Keratinocyte (primary cell): ENCODE measurements around the gene MLLT3. TPM values are rescaled to one million over a fixed set of nuclear protein-coding genes. Genes with fewer than 3 reads are reported as not detected.

Experiments used
- DNase-seq: peaks from one replicate; pipeline ENCODE4 v3.0.0-alpha.2; 2011; ENCODE audit warnings: low read depth, missing footprints, low spot score
- FAIRE-seq: peaks from 2 replicates; lab custom pipeline; 2011; peaks lifted over from hg19 to GRCh38; lab: Jason Lieb, UNC
- H2AFZ ChIP-seq: 2 replicates; pipeline ENCODE4 v1.6.0; 2012; ENCODE audit warnings: low read length, control low read depth, inconsistent platforms; ENCODE audit not compliant: control insufficient read depth
- H3K27ac ChIP-seq: 2 replicates; pipeline ENCODE4 v1.5.1; 2011; ENCODE audit warnings: low read length; ENCODE audit not compliant: control insufficient read depth, insufficient read depth
- H3K27me3 ChIP-seq: 3 replicates; pipeline ENCODE4 v1.6.0; 2011; ENCODE audit warnings: low read length; ENCODE audit not compliant: control insufficient read depth, insufficient read depth; ENCODE audit errors: extremely low read depth
- H3K36me3 ChIP-seq, 2 experiments: 2 replicates in 1 of 2; 3 replicates in 1 of 2; pipeline ENCODE4 v1.5.1; 2011; ENCODE audit warnings: low read length in 2 of 2, mild to moderate bottlenecking in 1 of 2; ENCODE audit not compliant: control insufficient read depth in 2 of 2, insufficient read depth in 2 of 2; ENCODE audit errors: extremely low read depth in 1 of 2
- H3K4me1 ChIP-seq: 3 replicates; pipeline ENCODE4 v1.5.1; 2011; ENCODE audit warnings: low read length; ENCODE audit not compliant: control insufficient read depth, insufficient read depth; ENCODE audit errors: extremely low read depth
- H3K4me2 ChIP-seq: 3 replicates; pipeline ENCODE4 v1.6.0; 2011; ENCODE audit warnings: low read depth, low read length; ENCODE audit not compliant: control insufficient read depth, insufficient read depth; ENCODE audit errors: extremely low read depth
- H3K4me3 ChIP-seq, 3 experiments: fragments of 200-600 bp in 1 of 3; sonication (generic) in 1 of 3; 2 replicates in 2 of 3; 3 replicates in 1 of 3; pipeline ENCODE4 v1.5.1; 2011 to 2016; ENCODE audit warnings: low read length in 3 of 3, mild to moderate bottlenecking in 3 of 3, control low read depth in 2 of 3, inconsistent platforms in 1 of 3, low read depth in 1 of 3, mixed read lengths in 1 of 3, mixed run types in 1 of 3, moderate library complexity in 1 of 3; ENCODE audit not compliant: control insufficient read depth in 2 of 3, insufficient read depth in 2 of 3; ENCODE audit errors: extremely low read depth in 1 of 3
- H3K79me2 ChIP-seq: 2 replicates; pipeline ENCODE4 v1.6.0; 2012; ENCODE audit warnings: low read length; ENCODE audit not compliant: control insufficient read depth, insufficient read depth
- H3K9ac ChIP-seq: 3 replicates; pipeline ENCODE4 v1.6.0; 2011; ENCODE audit warnings: low read length; ENCODE audit not compliant: control insufficient read depth, insufficient read depth; ENCODE audit errors: extremely low read depth
- H3K9me1 ChIP-seq: 3 replicates; pipeline ENCODE4 v1.6.0; 2011; ENCODE audit warnings: low read length; ENCODE audit not compliant: control insufficient read depth, insufficient read depth; ENCODE audit errors: extremely low read depth
- H3K9me3 ChIP-seq: 2 replicates; pipeline ENCODE4 v1.5.1; 2012; ENCODE audit warnings: low read depth, low read length; ENCODE audit not compliant: control insufficient read depth
- H4K20me1 ChIP-seq: 3 replicates; pipeline ENCODE4 v1.6.0; 2011; ENCODE audit warnings: low read length; ENCODE audit not compliant: control insufficient read depth, insufficient read depth; ENCODE audit errors: extremely low read depth
- CTCF ChIP-seq, 3 experiments: IDR thresholded peaks in 1 of 3; conservative IDR thresholded peaks in 1 of 3; optimal IDR thresholded peaks in 1 of 3; 2 replicates in 2 of 3; 3 replicates in 1 of 3; pipeline versions ENCODE3 to v1.5.1; 2011; ENCODE audit warnings: low read length in 3 of 3, mild to moderate bottlenecking in 3 of 3, moderate library complexity in 2 of 3, control low read depth in 1 of 3, inconsistent platforms in 1 of 3; ENCODE audit not compliant: insufficient read depth in 2 of 3; ENCODE audit errors: extremely low read depth in 1 of 3
- EZH2 ChIP-seq: IDR thresholded peaks from one replicate; pipeline ENCODE4 v1.6.1; 2012; ENCODE audit warnings: inconsistent platforms, mild to moderate bottlenecking, low read length, moderate library complexity
- dilution Hi-C: fragments of 300-500 bp; cut with MboI; formaldehyde crosslinking; loops from one replicate; pipeline ENCODE4 v1.7.0; 2020; ENCODE audit warnings: low sequenced_read_pairs; ENCODE audit not compliant: extremely low pct_ligation_motif_present
- polyA plus RNA-seq, 5 experiments: library from polyadenylated mRNA; depleted of rRNA in 3 of 5; stranded (reverse) in 3 of 5; stranded (forward) in 1 of 5; unstranded in 1 of 5; fragments of >200 nt; gene quantifications; 1 replicate in 1 of 5; 2 replicates in 3 of 5; 3 replicates in 1 of 5; pipeline versions ENCODE4 v1.2.1 to v1.2.3, GENCODE V29; 2011 to 2012; ENCODE audit warnings: missing spikeins in 2 of 5, low read depth in 1 of 5, low replicate concordance in 1 of 5

The MLLT3 gene
- polyA plus RNA-seq, 1 donor (not counting 4 experiments of a cell fraction or from before 2014, with no cell fraction given): 17.0 TPM

- H3K4me3 ChIP-seq: no peak overlapping the region
- H3K27me3 ChIP-seq: no peaks in the 10 kb centered on the region
- dilution Hi-C loops: no loop called here
- H3K9ac ChIP-seq: no peak overlapping the region
- no peaks in the 10 kb centered on the region for H3K9me1 ChIP-seq
- H3K36me3 ChIP-seq: no peaks in the 10 kb centered on the region
- TF ChIP-seq CTCF (optimal IDR thresholded peaks at IDR 0.05 in 1 of 3, IDR thresholded peaks at IDR 0.05 in 1 of 3, conservative IDR thresholded peaks at IDR 0.05 in 1 of 3; ENCODE audit: extremely low read depth in 1 of 3, insufficient read depth in 2 of 3, low read length in 3 of 3) (no peak), EZH2 (no peak)
- DNase-seq: no peak
- H2AFZ ChIP-seq: no peak overlapping the region
- H3K4me2 ChIP-seq: no peak overlapping the region
- FAIRE-seq: no peak
- no peak overlapping the region for H3K27ac ChIP-seq
- no peaks in the 10 kb centered on the region for H3K79me2 ChIP-seq
- H3K4me1 ChIP-seq: no peaks in the 10 kb centered on the region
- no peaks in the 10 kb centered on the region for H3K9me3 ChIP-seq
- no peaks in the 10 kb centered on the region for H4K20me1 ChIP-seq
Observed at GRCh38 chr9:20496328-20496727, 126.0 kb downstream of the MLLT3 start.

DNA sequence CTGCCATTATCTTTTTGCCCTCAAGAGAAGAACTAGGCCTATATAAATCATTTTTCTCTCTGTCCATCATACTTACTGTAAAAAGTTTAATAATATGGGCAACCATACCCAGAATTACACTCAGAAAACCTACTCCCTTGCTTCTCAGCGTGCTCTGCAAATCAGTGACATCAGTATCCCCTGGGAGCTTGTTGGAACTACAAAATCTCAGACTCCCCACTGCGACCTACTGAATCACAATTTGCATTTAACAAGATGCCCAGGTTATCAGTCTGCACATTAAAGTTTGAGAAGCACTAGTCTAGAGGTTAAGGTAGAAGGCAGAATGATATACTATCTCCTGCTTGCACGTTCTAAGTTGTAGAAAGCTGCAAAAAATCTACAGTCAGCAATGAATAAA lies 127.2 kb downstream of the MLLT3 start:
- no peaks in the 10 kb centered on the region for H3K9me3 ChIP-seq
- no peaks in the 10 kb centered on the region for H4K20me1 ChIP-seq
- H3K27me3 ChIP-seq: no peaks in the 10 kb centered on the region
- H3K79me2 ChIP-seq: no peaks in the 10 kb centered on the region
- FAIRE-seq (no peak), DNase-seq (no peak)
- TF ChIP-seq EZH2 (no peak), CTCF (optimal IDR thresholded peaks at IDR 0.05 in 1 of 3, IDR thresholded peaks at IDR 0.05 in 1 of 3, conservative IDR thresholded peaks at IDR 0.05 in 1 of 3; ENCODE audit: extremely low read depth in 1 of 3, insufficient read depth in 2 of 3, low read length in 3 of 3) (no peak)
- no peak overlapping the region for H3K9ac ChIP-seq
- H3K27ac ChIP-seq: no peak overlapping the region
- H3K4me1 ChIP-seq: peaks cover 7% of the 10 kb centered on the region
- H3K36me3 ChIP-seq: no peaks in the 10 kb centered on the region
- no peak overlapping the region for H3K4me2 ChIP-seq
- H3K4me3 ChIP-seq: no peak overlapping the region
- H3K9me1 ChIP-seq: no peaks in the 10 kb centered on the region
- no peak overlapping the region for H2AFZ ChIP-seq
- dilution Hi-C loops: no loop called here
